HL-60 (cell line): Measurements from ENCODE around the gene CSF1.
"Not testable (repeated sequence)": the region's sequence is repeated elsewhere in the genome, so short reads cannot be mapped to it uniquely, and the experiment has no call there.

ENCODE experiments used
- POLR2AphosphoS5 ChIP-seq: IDR thresholded peaks from 2 replicates; pipeline ENCODE4 v1.6.1; 2012; ENCODE audit warnings: low read depth
- REST ChIP-seq: IDR thresholded peaks from 2 replicates; pipeline ENCODE4 v1.6.1; 2012; ENCODE audit warnings: low read depth; ENCODE audit not compliant: insufficient replicate concordance
- SPI1 ChIP-seq: IDR thresholded peaks from 2 replicates; pipeline ENCODE4 v1.6.1; 2012; ENCODE audit warnings: low read depth, mild to moderate bottlenecking, borderline replicate concordance
- TF ChIP-seq, protein P1 (sequence below): IDR thresholded peaks from one replicate; pipeline ENCODE4 v1.5.1; 2011; ENCODE audit warnings: low read length, control low read depth, inconsistent platforms; ENCODE audit not compliant: insufficient read depth

DNA sequence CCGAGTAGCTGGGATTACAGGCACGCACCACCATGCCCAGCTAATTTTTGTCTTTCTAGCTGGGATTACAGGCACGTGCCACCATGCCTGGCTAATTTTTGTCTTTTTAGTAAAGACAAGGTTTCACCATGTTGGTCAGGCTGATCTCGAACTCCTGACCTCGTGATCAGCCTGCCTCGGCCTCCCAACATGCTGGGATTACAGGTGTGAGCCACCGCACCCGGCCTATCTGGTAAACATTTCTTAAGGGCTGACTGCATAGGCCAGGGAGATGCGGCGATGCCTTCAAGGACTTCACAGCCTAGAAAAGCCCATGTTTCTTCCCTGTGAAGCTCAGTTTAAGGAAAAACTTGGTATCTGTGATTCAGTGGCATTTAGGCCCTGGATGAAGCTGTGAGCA lies 9.7 kb downstream of the CSF1 start:
- TF ChIP-seq, protein P1, sequence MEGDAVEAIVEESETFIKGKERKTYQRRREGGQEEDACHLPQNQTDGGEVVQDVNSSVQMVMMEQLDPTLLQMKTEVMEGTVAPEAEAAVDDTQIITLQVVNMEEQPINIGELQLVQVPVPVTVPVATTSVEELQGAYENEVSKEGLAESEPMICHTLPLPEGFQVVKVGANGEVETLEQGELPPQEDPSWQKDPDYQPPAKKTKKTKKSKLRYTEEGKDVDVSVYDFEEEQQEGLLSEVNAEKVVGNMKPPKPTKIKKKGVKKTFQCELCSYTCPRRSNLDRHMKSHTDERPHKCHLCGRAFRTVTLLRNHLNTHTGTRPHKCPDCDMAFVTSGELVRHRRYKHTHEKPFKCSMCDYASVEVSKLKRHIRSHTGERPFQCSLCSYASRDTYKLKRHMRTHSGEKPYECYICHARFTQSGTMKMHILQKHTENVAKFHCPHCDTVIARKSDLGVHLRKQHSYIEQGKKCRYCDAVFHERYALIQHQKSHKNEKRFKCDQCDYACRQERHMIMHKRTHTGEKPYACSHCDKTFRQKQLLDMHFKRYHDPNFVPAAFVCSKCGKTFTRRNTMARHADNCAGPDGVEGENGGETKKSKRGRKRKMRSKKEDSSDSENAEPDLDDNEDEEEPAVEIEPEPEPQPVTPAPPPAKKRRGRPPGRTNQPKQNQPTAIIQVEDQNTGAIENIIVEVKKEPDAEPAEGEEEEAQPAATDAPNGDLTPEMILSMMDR, result not testable (repeated sequence)
- TF ChIP-seq POLR2AphosphoS5, SPI1, REST: not testable (repeated sequence)
